SK-N-SH (cell line): Measurements from ENCODE around the gene TMEM145. TPM values are rescaled to one million over a fixed set of nuclear protein-coding genes. Genes with fewer than 3 reads are reported as not detected.

Experiments used
- CTCF ChIA-PET: fragments of 300-600, 350-600 bp; formaldehyde crosslinking; extraction: SDS; loops from one replicate; lab custom pipeline; 2021; lab: Yijun Ruan, JAX
- POLR2A ChIA-PET: fragments of 350-600 bp; sonication (Branson Sonifier 250); formaldehyde crosslinking; extraction: SDS; loops from one replicate; lab custom pipeline; 2020; ENCODE audit warnings: antibody characterized with exemption, inconsistent platforms; lab: Yijun Ruan, JAX
- DNase-seq: peaks from one replicate; pipeline ENCODE4 v3.0.0; 2012
- H2AFZ ChIP-seq: fragments of 200-600 bp; sonication (generic); 2 replicates; pipeline ENCODE4 v1.8.1; 2016; ENCODE audit warnings: antibody characterized with exemption, mild to moderate bottlenecking, low read depth
- H3F3A ChIP-seq: fragments of 200-600 bp; sonication (generic); replicated peaks from 2 replicates; pipeline ENCODE3; 2016; ENCODE audit warnings: antibody characterized with exemption, mild to moderate bottlenecking; ENCODE audit not compliant: insufficient read depth
- H3K27ac ChIP-seq, 2 experiments: fragments of 200-500 bp in 1 of 2; fragments of 200-600 bp in 1 of 2; sonication (Bioruptor generic) in 1 of 2; sonication (generic), shearing (Covaris generic) in 1 of 2; 2 replicates each; pipeline versions ENCODE4 v1.5.1 to v1.6.1; 2014 to 2016; ENCODE audit warnings: low read depth in 2 of 2, inconsistent platforms in 1 of 2, low read length in 1 of 2, mild to moderate bottlenecking in 1 of 2, mixed read lengths in 1 of 2
- H3K27me3 ChIP-seq: fragments of 200-600 bp; sonication (generic), shearing (Covaris generic); 2 replicates; pipeline ENCODE4 v1.6.1; 2016; ENCODE audit warnings: mixed run types; ENCODE audit not compliant: insufficient read depth
- H3K36me3 ChIP-seq, 2 experiments: fragments of 200-500 bp in 1 of 2; fragments of 200-600 bp in 1 of 2; sonication (Bioruptor generic) in 1 of 2; sonication (generic) in 1 of 2; replicated peaks in 1 of 2; 2 replicates each; pipeline versions ENCODE3 to v1.5.1; 2014 to 2016; ENCODE audit warnings: low read length in 1 of 2, mild to moderate bottlenecking in 1 of 2; ENCODE audit not compliant: insufficient read depth in 2 of 2, control insufficient read depth in 1 of 2
- H3K4me1 ChIP-seq, 2 experiments: fragments of 200-500 bp in 1 of 2; fragments of 200-600 bp in 1 of 2; sonication (Bioruptor generic) in 1 of 2; sonication (generic), shearing (Covaris generic) in 1 of 2; 2 replicates each; pipeline versions ENCODE4 v1.5.1 to v1.6.1; 2014 to 2016; ENCODE audit warnings: low read depth in 1 of 2, low read length in 1 of 2, mixed run types in 1 of 2; ENCODE audit not compliant: insufficient read depth in 2 of 2, control insufficient read depth in 1 of 2
- H3K4me2 ChIP-seq: fragments of 200-600 bp; sonication (generic), shearing (Covaris generic); 2 replicates; pipeline ENCODE4 v1.6.1; 2017; ENCODE audit warnings: mixed run types
- H3K4me3 ChIP-seq, 2 experiments: fragments of 200-500 bp in 1 of 2; fragments of 200-600 bp in 1 of 2; sonication (Bioruptor generic) in 1 of 2; sonication (generic), shearing (Covaris generic) in 1 of 2; 2 replicates each; pipeline versions ENCODE4 v1.5.1 to v1.8.1; 2014 to 2016; ENCODE audit warnings: low read depth in 2 of 2, inconsistent platforms in 1 of 2, low read length in 1 of 2, mild to moderate bottlenecking in 1 of 2, mixed read lengths in 1 of 2, moderate library complexity in 1 of 2
- H3K79me2 ChIP-seq: fragments of 200-600 bp; sonication (generic); 2 replicates; pipeline ENCODE4 v1.8.1; 2017; ENCODE audit warnings: mild to moderate bottlenecking; ENCODE audit not compliant: insufficient read depth
- H3K9ac ChIP-seq: fragments of 200-600 bp; sonication (generic); 2 replicates; pipeline ENCODE4 v1.6.1; 2017; ENCODE audit warnings: mixed run types
- H3K9me2 ChIP-seq: fragments of 200-600 bp; sonication (generic); 2 replicates; pipeline ENCODE4 v1.6.1; 2017; ENCODE audit warnings: mixed run types
- H3K9me3 ChIP-seq: fragments of 200-600 bp; sonication (generic); 2 replicates; pipeline ENCODE4 v1.6.1; 2017; ENCODE audit warnings: mixed run types, mild to moderate bottlenecking, moderate library complexity
- H4K20me1 ChIP-seq: fragments of 200-600 bp; sonication (generic); 2 replicates; pipeline ENCODE4 v1.6.1; 2017; ENCODE audit warnings: mild to moderate bottlenecking, mixed run types; ENCODE audit not compliant: insufficient read depth
- CTCF ChIP-seq: fragments of 200-600 bp; sonication (generic); IDR thresholded peaks from 2 replicates; pipeline ENCODE4 v1.6.1; 2017; ENCODE audit warnings: antibody characterized with exemption, mild to moderate bottlenecking, moderate library complexity
- FOXJ3 ChIP-seq: sonication (generic); formaldehyde crosslinking; IDR thresholded peaks from 2 replicates; pipeline ENCODE4 v1.5.1; 2020; ENCODE audit warnings: mild to moderate bottlenecking, missing genetic modification reagents
- FOXM1 ChIP-seq: IDR thresholded peaks from 2 replicates; pipeline ENCODE4 v1.4.0; 2012; ENCODE audit warnings: low read depth, mild to moderate bottlenecking
- PBX3 ChIP-seq: IDR thresholded peaks from 2 replicates; pipeline ENCODE4; 2012
- RFX5 ChIP-seq: IDR thresholded peaks from 2 replicates; pipeline ENCODE4 v1.6.1; 2012; ENCODE audit warnings: mild to moderate bottlenecking, improper control_type of control experiment, low read length
- RXRA ChIP-seq: IDR thresholded peaks from 2 replicates; pipeline ENCODE4 v1.4.0; 2012; ENCODE audit warnings: low read depth, mild to moderate bottlenecking, borderline replicate concordance
- SIN3A ChIP-seq: IDR thresholded peaks from 2 replicates; pipeline ENCODE4 v1.6.1; 2012; ENCODE audit warnings: low read depth, mild to moderate bottlenecking, low read length, moderate library complexity, borderline replicate concordance
- TAF1 ChIP-seq: IDR thresholded peaks from 2 replicates; pipeline ENCODE4 v1.6.1; 2012; ENCODE audit warnings: low read depth, mild to moderate bottlenecking, low read length, moderate library complexity, borderline replicate concordance
- YY1 ChIP-seq: IDR thresholded peaks from 2 replicates; pipeline ENCODE4 v1.4.0; 2012; ENCODE audit warnings: low read depth, mild to moderate bottlenecking
- WGBS: methylation state at CpG from one replicate; pipeline ENCODE4 v1.1.6; 2017; ENCODE audit warnings: low lambda C conversion rate; 5-methylcytosine and 5-hydroxymethylcytosine counted together
- polyA plus RNA-seq, 3 experiments: library from polyadenylated mRNA; depleted of rRNA; stranded (reverse); fragments of >200 nt; gene quantifications; 2 replicates each; pipeline ENCODE4 v1.2.3, GENCODE V29; 2012
- TF ChIP-seq, protein P1 (sequence below): IDR thresholded peaks from 2 replicates; pipeline ENCODE4 v1.4.0; 2012; ENCODE audit warnings: low read depth

TMEM145 gene
- polyA plus RNA-seq, 1 of the 3 experiments (the other 2 are of a cell fraction) = 2.0 TPM

GRCh38 chr19:42268704-42269477, 44.2 kb upstream of the TMEM145 start, which contains the start of gene CIC (continued):
- TF ChIP-seq RFX5 (peak; percentile 68; the same call in 1 of the 2 replicates), TAF1 (no peak), SIN3A (no peak), RXRA (no peak), YY1 (peak; percentile 84), FOXJ3 (CRISPR knock-in tag) (no peak), FOXM1 (no peak), CTCF (no peak)
- TF ChIP-seq, all 33 proteins: peak for 7

GRCh38 chr19:42269478-42270345, 43.4 kb upstream of the TMEM145 start:
- Histone ChIP-seq H3K36me3 (peaks cover under 1 to 30% of the 10 kb centered on the region in 2 experiments), H3K27ac (peak overlapping the region; percentile 92 to 96), H3K27me3 (no peaks in the 10 kb centered on the region), H3K4me1 (peaks cover 13 to 31% of the 10 kb centered on the region in 2 experiments; a peak in 3 of 4 replicates), H4K20me1 (no peaks in the 10 kb centered on the region), H2AFZ (no peak overlapping the region), H3K9ac (peak overlapping the region; percentile 86), H3K4me2 (peak overlapping the region; percentile 90)
- ChIA-PET CTCF (interaction anchor here (0.7 to 2.2 kb wide), 7 partner anchors 10 to 27 kb away, joined by 3 to 24 read pairs (median 4); no protein-coding TSS in a partner anchor), POLR2A (interaction anchor here (1.4 to 2.3 kb wide), 3 partner anchors 10 to 26 kb away, joined by 6 to 8 read pairs (median 7); partner anchors contain the start of gene ERF)
- DNase-seq = no peak
- 35% methylated on average over 7 of the region's 10 CpGs for WGBS
- TF ChIP-seq PBX3 = 0 out of 2 replicates have a peak, but pooled peaks have one; percentile 2
- TF ChIP-seq, protein P1, sequence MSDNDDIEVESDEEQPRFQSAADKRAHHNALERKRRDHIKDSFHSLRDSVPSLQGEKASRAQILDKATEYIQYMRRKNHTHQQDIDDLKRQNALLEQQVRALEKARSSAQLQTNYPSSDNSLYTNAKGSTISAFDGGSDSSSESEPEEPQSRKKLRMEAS = no peak
- TF ChIP-seq, all 33 proteins: peak for 1
- Histone ChIP-seq H3K9me2 (no peaks in the 10 kb centered on the region), H3K9me3 (no peaks in the 10 kb centered on the region), H3K4me3 (peak overlapping the region; percentile 66 to 74), H3F3A (peaks cover 8% of the 10 kb centered on the region), H3K79me2 (peaks cover 54% of the 10 kb centered on the region)
